GM18868 (cell line): ENCODE results near the gene TUSC1.
A peak's percentile ranks its signal among the peaks of the same experiment; 100 is the strongest.
"Not testable (repeated sequence)": the region's sequence is repeated elsewhere in the genome, so short reads cannot be mapped to it uniquely, and the experiment has no call there.

Experiments
- ATAC-seq: cut with Tn5 transposase; IDR thresholded peaks from one replicate; pipeline ENCODE4 v1.9.1; 2021; ENCODE audit warnings: mild to moderate bottlenecking, moderate library complexity; ENCODE audit not compliant: unreplicated experiment

The TUSC1 gene

DNA sequence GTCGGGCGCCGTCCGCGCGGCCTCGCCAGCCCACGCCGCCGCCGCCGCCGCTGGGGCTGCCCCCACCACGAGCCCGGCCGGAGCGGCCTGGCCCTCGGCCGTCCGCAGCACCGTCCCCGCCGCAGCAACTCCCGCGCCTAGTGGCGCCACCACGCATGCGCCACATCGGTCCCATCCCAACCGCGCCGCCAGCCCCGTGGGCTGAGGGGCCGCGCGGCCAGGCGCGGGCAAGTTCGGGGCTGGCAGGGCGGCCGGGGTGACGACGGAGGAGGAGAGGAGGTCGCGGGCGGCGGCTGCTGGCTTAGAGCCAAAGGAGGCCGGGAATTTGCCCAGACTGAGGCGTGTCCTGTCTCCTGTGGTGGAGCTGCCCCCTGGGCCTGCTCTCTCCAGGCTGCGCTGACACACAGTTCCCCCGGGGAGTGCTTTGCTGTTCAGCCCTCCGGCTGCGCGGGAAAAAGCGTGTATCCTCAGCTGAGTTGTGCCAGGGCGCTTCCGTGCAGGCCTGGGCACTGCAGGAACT is at the start of gene TUSC1:
Gene TUSC1 (minus strand): TSS at position 298 of the 520 bp plus-strand sequence. CDS start 132 bp downstream, at position 166.
- peak; percentile 75 for ATAC-seq

DNA sequence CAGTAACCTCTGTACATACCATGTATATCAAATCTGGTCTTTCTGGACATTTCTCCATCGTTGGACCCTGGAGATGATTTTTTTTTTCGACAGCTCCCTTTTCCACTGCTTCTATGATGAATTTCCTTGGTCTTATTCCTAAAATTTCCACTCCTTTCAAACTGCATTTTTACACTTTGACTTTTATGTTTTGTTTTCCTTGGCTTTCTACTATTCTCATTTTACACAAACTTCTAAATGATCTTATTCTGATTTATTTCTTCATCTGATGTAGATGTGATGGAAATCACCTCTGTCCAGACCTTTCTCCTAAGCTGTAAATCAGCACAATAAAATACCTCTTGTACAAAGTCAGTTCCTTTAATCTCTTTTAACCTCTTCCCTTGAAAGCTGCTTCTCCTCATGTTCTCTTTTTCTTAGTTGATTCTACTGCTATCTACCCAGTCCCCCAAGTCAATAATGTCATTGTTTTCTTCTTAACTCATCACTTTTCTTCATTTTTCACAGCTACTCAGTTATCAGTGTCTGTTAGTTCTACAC is 48.7 kb upstream of the TUSC1 start:
- no peak for ATAC-seq

DNA sequence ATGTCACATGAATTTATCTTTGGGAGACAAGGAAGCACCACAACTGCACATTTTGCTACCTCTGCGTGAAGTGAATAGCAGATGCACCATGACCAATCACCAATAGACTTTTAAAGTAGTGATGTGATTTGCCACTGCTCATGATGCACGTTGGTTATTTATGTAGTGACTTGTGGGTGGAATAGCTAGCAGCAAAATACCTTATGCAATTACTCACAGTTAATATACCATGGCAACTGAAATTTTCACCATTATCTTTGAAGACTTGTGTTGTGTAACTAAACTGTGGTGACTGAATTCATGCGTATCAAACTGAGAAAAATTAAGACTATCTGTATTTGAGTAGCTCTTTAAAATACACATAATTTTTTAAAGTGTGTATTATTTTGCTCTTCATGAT is 46.2 kb upstream of the TUSC1 start:
- no peak for ATAC-seq

DNA sequence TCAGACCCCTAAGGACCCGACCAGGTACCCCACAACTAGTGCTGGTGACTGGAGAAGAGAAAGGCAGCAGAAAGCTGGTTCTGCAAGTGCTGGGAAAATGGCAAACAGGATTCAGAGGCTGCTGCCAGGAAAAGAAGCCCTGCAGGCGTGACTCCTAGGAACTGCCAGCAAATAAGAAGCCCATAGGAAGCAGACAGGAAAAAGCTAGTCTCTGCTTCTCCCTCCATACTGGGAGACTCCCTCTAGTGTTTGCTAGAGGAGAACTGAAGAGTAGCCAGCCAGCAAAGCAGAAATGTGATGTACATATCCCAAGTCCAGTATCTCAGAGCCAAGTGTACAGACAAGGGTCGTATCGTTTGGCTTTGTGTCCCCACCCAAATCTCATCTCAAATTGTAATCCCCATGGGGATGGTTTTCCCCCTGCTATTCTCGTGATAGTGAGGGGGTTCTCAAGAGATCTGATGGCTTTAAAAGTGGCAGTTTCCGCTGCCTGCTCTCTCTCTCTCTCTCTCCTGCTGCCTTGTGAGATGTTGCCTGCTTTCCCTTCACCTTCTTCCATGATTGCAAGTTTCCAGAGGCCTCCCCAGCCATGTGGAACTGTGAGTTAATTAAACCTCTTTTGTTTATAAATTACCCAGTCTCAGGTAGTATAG is 38.1 kb upstream of the TUSC1 start:
- ATAC-seq = peak; percentile 51

DNA sequence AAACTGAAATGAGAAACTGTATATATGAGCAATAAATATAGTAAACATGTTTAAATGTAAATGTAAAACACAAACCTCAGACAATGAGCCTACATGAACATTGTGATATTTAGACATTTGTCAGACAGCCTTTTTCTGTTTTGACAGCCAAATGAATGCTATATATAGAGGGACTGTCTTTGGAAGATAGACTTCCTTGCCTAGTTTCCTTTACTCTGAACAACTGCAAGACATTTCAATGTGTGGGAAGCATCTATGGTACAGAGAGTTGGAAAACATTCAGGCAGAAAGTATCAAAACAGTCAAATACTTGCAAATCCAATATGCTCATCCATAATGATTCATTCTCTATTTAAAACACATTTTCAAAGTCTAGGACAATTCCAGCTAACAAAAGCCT is 31.7 kb upstream of the TUSC1 start:
- ATAC-seq = no peak

DNA sequence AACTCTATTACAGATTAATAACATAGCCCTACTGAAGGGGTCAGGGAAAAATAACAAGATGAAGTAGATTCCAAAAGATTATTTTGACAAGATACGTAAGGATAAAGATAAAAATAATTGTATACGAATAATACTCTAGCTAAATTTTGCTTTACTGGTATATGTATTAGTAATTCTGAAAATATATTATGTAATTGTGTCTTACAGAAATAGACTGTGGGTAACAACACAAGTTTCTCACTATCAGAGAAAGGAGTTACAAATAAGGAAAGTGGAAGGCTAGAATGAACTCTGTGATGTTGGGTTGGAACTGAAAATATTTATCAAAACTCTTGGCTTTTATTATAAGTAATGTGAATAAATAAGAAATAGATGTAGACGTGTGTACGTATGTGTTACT is 26.6 kb upstream of the TUSC1 start:
- peak; percentile 47 for ATAC-seq

DNA sequence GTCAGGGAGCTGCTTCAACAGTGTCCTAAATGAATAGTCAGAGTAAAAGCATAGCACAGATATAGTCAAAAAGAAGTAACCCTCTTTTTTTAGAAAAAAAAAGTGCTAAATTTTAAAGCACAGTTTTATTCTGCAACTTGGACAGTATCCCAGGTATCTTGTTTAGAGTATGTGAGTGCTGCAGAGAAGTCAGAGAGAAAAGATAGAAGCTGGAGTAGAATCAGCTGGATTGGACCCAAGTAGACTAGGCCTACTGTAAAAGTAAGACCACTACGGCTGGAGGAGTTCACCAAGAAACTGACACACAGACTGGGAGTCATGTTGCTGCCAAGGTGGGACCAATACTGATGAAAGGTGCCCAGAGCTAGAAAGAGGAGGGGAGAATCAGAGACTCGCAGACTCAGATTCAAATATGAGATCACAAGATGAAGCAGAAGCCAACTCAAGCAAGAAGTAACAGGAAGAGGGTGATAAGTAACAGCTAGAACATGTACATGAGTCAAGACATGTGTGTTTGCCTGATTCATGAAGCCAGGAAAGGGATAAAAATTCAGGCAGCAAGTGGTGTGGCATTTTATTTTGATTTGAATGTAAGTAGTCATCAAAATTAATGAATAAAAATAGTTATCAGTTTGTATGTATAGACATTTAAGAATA is 25.6 kb upstream of the TUSC1 start:
- ATAC-seq = no peak

DNA sequence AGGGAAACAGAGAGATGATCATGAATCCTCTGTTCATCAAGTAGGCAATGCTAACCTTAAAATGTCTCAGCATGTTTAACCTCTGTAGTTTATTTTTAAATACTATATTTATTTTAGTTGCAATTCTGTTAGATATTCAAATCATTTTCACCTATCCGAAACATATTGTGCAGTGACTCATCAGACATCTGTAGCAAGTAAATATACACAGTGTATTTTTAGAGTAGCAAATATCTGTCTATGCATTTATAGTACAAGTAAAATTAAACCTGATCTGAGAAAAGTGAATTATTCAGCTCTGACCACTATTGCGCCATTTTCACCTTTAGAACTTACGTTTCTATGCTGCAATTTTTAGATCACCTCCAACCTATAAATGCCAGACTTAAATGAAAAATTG is 24.3 kb upstream of the TUSC1 start:
- peak; percentile 53 for ATAC-seq

DNA sequence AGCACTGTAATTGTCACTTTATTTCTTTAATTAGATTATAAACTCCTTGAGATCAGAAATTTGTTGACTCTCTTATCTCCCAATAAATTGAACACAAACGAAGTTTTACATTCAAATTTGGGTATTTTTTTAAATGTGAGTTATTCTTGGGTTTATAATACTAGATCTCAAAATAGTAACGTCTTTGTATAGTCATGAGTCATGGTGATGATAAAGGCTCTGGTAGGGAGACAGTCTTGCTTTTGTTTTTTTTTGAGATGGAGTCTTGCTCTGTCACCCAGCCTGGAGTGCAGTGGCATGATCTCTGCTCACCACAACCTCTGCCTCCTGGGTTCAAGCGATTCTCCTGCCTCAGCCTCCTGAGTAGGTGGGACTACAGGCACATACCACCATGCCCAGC is 22.7 kb upstream of the TUSC1 start:
- peak; percentile 51 for ATAC-seq

DNA sequence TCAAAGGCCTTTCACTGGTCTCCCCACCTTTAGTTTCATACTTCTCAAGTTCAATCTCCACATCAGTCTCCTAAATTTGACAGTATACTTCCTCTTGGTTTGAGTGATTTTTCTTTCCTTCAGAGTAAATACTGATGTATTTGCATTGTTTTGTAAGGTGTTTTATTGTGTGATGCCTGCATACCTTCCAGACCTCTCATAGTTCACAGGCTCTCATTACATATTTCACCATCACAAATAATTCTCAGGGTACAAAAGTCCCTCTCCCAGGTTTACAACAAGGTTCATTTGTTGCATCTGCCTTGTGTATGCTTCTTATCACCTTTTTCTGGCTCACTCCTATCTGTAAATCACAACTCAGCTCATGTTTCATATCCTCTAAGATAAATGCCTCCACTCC is 22.2 kb upstream of the TUSC1 start:
- ATAC-seq = peak; percentile 33

DNA sequence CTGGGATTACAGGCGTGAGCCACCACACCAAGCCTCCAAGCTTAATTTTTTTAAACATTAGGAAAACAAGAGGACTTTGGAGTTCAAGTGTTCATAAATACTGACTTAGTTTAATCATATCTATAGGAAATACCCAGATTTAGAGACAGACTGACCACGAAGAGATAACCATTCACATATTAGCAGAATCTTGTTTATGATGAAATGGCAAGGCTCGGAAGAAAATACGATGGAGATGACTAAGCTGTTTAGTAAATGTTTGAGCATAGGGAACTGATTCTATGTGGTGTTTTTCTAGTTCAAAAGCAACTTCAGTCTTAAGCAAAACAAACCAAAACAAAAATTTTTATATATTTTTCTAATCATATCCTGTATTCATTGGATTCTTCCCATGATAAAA is 13.5 kb upstream of the TUSC1 start:
- no peak for ATAC-seq

DNA sequence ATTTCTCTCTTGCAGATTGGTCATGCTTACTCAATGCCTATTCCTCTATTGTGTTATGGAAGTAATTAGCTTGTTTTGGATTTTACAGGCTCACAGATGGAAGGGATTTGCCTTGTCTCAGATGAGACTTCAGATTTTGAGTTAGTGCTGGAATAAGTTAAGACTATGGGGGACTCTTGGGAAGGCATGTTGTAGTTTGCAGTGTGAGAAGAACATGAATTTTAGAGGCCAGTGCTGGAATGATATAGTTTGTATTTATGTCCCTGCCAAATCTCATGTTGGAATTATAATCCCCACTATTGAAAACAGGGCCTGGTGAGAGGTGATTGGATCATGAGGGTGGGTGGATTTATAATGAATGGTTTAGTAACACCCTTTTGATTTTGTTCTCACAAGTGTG is 6.1 kb upstream of the TUSC1 start:
- ATAC-seq = no peak

DNA sequence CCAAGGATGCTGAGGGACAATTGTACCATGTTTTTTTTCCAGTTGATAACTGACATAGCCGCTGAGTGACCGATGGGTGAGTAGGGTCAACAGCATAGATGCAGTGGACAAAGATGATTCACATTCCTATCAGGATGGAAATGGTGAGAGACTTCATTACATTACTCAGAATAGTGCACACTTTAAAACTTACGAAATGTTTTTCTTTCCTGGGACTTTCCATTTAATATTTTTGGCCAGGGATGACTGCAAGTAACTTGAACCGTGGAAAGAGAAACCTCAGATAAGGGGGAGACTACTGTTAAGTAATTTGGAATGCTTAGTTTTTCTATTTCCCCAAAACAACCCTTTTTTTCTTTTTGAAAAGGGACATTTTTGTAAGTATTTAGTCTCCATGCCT is 3.0 kb upstream of the TUSC1 start:
- ATAC-seq = no peak

DNA sequence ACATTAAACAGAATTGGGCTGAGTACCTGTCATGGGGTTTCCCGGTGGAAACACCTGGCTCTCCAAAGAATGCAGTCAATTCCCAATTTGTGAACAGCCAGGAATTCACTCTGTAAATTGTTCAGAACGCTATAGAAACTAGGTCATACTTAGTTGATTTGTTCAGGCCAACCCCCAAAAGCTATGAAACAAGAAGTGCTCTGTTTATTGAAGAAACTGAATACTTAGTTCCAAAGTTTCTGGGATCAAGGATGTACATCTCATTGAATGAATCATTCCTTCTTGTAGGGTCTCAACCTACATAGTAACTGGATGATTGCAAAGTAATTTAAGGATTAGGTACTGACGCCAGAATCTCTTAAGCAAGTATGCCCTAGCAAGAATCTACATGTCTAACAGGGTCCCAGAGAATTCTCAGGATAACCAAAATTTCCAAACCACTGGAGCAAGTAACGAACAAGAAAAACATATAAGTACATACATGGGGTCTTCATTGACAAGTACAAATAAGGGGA is 659 bp upstream of the TUSC1 start:
- no peak for ATAC-seq

DNA sequence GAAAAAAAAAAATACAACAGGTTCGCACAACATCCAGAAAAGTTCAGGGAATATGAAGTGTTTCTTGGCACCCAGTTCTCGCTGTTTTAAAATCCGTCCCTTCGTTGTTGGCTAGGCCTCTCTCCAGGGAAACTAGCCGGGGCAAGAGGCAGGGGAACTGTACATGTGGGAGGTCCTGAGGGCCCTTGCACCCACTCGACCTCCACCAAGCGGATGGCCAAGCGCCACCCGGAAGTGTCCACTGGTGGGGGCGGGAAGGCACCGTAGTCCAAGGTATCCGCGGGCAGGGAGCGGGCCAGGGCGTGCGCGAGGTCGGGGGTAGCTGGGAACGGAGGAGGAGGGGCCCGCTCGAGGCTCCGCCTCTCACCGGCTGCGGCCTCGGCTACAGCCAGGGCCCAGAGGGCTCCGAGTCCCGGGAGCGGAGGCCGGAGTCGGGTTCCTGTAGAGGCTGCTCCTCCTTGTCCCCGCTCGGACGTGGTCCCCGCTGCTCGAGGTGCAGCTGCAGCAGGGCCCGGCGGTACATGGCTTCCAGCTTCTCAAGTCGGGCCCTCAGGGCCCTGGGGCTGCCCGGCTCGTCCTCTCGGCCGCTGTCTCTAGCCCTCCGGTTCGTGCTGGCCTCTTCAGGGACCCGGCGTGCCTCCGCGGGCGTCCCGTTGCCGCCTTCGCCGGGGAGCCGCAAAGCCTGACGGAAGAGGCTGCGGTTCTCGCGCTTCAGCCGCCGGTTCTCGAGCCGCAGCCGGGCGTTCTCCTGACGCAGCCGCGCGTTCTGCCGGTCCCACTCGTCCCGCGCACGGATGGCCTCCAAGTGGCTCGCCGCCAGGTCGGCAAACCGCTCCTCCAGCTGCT is 720 bp downstream of the TUSC1 start:
- ATAC-seq = peak; percentile 64

DNA sequence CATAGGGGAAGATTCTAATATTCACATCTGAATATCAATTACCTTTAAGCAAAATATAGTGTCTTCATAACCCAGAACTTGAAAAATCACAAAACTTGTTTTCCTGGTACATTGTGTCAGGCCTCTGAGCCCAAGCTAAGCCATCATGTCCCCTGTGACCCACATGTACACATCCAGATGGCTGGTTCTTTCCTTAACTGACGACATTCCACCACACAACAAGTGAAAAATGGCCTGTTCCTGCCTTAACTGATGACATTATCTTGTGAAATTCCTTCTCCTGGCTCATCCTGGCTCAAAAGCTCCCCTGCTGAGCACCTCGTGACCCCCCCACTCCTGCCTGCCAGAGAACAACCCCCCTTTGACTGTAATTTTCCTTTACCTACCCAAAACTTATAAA is 2.4 kb downstream of the TUSC1 start:
- ATAC-seq = not testable (repeated sequence)

DNA sequence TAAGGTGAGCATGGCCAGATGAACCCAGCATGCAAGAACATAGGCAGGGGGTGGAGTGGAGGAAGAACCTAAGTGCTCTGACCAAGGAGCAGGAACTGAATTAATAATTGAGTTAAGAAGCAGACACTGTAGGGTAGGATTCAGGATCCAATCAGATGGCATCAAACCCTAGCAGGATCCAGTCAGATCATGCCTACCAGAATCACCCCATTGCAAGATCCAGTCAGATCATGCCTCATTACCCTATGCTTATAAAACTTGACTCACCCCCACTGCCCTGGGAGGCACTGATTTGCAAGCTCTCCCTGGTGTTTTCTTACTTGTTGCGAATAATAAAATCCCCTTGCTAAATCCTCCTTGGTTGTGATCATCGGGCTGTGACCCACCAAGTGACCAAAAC is 19.7 kb downstream of the TUSC1 start:
- no peak for ATAC-seq

DNA sequence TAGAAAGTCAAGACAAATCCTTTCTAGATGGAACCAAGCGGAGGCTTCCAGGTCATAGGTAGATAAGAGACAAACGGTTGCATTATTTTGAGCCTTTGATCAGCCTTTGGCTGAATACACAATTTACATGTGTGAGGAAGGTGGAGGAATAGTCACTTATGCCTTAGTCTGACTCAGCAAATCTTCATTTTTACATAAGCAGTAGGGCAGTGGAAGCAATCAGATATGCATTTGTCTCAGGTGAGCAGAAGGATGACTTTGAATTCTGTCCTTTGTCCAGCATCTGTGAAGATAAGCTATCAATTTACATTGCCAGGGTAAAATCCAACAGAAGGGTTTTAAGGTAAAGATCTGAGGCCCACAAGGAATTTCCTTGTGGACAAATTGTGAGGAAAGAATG is 23.8 kb downstream of the TUSC1 start:
- no peak for ATAC-seq

DNA sequence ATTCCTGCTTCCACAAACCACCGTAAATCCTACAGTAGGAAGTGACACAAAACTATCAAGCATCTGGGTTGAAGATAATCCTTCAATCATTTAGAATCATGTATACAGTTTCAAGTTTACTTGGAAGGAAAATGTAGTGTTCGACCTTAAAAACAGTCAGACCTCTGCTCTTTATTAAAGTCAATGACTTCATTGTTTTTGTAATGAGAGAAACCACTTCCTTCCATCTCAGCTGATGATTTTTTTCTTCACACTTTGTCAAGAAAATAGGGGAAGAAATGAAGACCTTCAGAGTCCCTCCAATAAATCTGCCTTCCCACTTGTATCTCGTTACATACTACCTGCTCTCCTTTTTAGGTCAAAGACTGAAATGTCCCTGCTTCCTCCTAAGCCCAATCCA is 30.1 kb downstream of the TUSC1 start:
- ATAC-seq = peak; percentile 54

DNA sequence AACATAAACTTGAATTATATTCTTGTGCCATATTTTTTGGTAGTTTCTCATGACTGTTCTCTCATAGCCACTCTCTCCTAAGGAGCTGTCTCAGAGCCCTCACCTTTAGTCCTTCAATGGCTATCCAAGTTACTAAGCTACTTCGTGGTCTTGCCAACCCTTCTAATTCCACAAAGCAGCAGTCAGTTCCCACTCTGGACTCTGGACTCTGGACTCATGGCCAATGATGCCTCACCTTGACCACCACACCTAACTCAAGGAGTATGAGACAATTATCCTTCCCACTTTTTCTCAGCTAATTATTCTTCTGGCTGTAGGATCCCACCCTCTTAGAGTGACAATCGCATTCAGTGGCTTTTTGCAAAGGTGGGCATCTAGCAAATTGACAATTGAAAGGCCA is 42.2 kb downstream of the TUSC1 start:
- no peak for ATAC-seq

DNA sequence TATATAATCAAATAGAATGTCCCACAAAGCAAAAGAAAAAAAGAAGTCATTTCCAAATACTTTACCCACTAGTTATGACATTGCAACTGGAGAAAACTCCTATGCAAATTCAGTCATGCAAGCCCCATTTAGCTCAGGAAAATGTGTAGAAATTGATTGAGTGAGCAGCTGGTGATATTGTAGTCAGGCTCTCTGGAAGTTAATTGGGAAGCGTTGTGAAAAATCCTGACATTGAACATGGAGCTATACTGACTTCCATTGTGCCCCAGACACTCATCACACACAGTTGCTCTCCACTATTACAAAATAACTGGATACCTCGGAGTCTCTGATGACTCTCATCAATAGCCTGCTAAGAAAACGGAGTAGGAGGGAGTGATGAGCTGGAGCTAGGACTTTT is 49.0 kb downstream of the TUSC1 start:
- no peak for ATAC-seq
